Fibroblast of mammary gland (primary cell): ENCODE data around the gene COL15A1.

Experiments used
- DNase-seq: peaks from one replicate; pipeline ENCODE4 v3.0.0-alpha.2; 2010; ENCODE audit warnings: low read depth
- H3K4me3 ChIP-seq: 2 replicates; pipeline ENCODE4 v1.5.1; 2011; ENCODE audit warnings: low read depth, mild to moderate bottlenecking, low read length, moderate library complexity; ENCODE audit not compliant: control insufficient read depth
- TF ChIP-seq, protein P1 (sequence below): conservative IDR thresholded peaks from 2 replicates; pipeline ENCODE4 v1.5.1; 2011; ENCODE audit warnings: low read depth, low read length, inconsistent platforms; ENCODE audit not compliant: control insufficient read depth, insufficient read depth

Gene COL15A1

DNA sequence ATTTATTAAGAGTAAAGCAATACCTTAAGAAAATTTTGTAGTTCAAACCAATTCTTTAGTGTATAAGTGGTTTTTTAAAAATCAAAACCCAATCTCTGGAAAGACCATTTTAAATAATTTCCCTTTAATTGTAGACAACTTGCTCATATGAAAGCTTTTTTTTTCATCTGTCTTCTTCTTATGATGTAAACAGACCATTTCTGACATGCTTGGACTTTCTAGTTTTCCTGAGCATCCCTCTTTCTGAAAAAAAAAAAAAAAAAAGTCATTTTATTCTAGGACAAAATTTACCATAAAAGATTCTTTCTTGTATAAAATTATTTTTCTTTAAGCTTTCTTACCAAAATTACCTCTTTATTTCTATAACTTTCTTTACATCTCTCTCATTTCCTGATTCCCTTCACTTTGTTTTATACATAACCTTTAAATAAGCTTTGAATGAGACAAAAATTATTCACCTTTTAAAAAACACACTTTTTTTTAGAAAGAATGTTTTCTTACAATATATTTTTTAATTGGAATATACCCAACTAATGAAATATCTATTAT is 67.5 kb downstream of the COL15A1 start:
- DNase-seq = peak; percentile 65
- TF ChIP-seq, protein P1, sequence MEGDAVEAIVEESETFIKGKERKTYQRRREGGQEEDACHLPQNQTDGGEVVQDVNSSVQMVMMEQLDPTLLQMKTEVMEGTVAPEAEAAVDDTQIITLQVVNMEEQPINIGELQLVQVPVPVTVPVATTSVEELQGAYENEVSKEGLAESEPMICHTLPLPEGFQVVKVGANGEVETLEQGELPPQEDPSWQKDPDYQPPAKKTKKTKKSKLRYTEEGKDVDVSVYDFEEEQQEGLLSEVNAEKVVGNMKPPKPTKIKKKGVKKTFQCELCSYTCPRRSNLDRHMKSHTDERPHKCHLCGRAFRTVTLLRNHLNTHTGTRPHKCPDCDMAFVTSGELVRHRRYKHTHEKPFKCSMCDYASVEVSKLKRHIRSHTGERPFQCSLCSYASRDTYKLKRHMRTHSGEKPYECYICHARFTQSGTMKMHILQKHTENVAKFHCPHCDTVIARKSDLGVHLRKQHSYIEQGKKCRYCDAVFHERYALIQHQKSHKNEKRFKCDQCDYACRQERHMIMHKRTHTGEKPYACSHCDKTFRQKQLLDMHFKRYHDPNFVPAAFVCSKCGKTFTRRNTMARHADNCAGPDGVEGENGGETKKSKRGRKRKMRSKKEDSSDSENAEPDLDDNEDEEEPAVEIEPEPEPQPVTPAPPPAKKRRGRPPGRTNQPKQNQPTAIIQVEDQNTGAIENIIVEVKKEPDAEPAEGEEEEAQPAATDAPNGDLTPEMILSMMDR = no peak
- H3K4me3 ChIP-seq = no peak overlapping the region

DNA sequence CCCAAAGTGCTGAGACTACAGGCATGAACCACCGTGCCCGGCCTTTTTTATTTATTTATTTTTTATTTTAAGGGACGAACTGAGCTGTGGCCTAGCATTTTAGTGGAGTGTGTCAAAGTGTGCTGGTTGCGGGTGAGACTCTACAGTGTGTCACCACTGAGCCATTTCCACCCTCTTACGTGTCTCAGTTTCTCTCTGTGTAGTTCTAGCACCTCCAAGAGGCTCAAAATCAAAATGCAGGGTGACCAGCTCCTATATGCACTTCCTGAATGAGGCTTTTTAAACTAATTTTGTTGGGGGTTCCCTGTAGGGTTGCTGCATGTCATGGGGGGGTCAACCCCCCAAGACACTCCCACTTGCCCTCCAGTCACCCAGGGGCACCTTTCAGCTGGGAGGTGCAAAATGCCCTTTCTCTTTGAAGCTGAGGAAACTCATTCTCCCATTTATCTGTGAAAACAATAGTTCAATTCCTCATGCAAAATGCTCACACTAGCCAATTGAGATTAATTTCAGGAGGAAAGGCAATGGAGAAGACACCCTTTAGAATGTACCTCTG is 69.3 kb downstream of the COL15A1 start:
- TF ChIP-seq, protein P1 = peak; percentile 24
- peak; percentile 27 for DNase-seq
- H3K4me3 ChIP-seq = no peak overlapping the region

DNA sequence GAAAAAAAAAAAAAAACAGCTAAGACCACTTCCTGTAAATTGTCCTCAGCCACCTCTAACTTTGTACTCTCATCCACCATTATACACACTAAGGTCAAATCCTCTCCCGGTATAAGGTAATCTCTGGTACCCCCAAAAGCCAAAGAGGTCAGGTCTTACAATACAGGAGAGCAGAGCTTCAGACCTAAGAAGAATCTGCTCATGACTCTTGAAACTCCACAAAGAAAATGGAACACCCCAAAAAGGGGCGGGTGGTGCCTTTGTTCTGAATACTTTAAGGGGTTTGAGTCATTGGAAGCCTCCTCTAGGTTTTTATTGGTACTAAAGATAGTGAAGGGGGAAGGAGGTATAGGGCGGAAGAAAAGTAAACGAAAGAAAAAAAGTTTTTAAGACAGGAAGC is 69.8 kb downstream of the COL15A1 start:
- DNase-seq = no peak
- TF ChIP-seq, protein P1 = no peak
- no peak overlapping the region for H3K4me3 ChIP-seq

DNA sequence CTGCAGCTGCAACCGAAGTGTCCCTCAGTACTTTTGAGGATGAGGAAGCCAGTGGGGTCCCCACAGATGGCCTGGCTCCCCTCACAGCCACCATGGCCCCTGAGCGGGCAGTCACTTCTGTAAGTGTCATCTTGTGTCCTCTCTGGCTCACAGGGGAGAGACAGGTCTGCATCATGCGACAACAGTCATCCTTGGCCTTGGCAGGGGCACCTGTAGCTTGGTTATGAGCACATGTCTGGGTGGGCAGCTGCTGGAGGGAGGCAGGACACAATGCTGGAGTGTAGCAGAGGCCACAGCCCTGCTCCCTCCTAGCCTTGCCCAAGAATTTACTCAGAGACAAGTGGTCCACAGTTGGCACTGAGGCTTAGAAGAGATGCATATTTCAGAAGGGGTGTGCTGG is 71.7 kb downstream of the COL15A1 start:
- DNase-seq = no peak
- TF ChIP-seq, protein P1 = no peak
- no peak overlapping the region for H3K4me3 ChIP-seq

DNA sequence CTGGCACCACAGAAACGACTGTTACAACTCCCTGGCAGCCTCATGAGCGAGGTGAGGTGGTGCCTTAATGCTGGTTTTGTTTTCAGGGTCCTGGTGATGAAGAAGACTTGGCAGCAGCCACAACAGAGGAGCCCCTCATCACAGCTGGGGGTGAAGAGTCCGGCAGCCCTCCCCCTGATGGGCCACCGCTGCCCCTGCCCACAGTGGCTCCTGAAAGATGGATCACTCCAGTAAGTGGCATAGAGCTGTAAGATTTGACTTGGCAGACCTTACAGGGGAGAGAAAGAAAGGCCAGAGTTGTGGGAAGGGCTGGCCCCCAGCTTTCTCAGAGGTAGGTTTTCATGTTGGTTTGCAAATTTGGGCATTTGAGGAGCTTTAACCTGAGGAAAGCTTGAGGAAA is 72.2 kb downstream of the COL15A1 start:
- TF ChIP-seq, protein P1 = no peak
- DNase-seq = no peak
- no peak overlapping the region for H3K4me3 ChIP-seq

DNA sequence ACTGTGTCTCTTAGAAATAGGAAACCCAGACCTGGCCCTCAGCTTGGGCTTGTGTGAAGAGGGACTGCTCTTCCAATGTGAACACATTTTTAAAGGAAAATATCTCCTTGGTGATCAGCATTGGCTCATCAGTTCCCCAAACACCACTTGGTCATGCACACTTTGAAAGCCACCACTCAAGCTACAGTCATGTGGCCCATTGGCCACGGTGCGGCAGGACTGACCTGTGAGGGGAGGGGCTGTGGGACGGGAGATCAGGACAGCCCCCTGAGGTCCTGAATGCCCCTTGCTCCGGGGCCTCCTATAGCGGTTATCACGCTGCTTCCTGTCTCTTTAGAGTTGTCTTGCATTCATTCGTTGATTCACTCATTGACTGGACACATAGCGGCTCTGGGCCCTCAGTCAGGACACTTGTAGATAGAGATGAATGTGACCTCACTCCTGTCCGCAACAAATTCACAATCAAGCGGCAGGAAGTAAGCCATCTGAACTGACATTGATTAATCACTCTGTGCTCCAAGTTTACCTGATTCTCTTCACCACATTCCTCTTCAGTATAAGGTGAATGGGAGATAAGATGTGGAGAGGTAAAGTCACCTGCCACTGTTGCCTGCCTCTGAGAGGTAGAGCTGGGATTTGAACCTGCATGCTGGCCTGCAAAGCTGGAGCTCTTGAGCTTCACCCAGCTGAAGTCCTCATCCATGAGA is 73.1 kb downstream of the COL15A1 start:
- no peak for DNase-seq
- TF ChIP-seq, protein P1 = no peak
- no peak overlapping the region for H3K4me3 ChIP-seq
